AG09319 (cell line): ENCODE results near the gene ST6GALNAC3.

Experiments
- DNase-seq: peaks from one replicate; pipeline ENCODE4 v3.0.0-alpha.2; 2010; ENCODE audit warnings: low read depth; ENCODE audit errors: extremely low read depth
- CTCF ChIP-seq: IDR thresholded peaks from 2 replicates; pipeline ENCODE4 v1.5.1; 2011; ENCODE audit warnings: low read depth, mild to moderate bottlenecking, inconsistent platforms, low read length, moderate library complexity

Gene ST6GALNAC3

GRCh38 chr1:76084029-76084627 lies 9.6 kb downstream of the ST6GALNAC3 start:
- no peak for DNase-seq
- TF ChIP-seq CTCF: no peak

DNA sequence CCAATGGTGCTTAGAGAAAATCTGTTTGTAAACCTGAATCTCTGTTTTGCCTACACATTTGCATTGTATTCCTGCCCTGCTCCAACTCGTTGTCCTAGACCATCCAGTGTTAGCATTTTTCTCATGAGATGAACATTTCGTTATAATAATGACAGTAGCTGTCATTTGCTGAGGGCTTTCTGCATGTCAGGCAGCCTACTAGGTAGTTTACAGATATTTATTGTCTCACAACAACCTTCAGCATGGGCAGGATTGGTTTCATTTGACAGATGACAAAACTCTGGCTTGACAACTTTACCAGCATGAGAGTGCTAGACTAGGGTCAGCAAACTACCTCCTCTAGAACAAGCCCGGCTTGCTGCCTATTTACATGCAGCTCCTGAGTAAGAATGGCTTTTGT lies 10.1 kb downstream of the ST6GALNAC3 start:
- TF ChIP-seq CTCF: no peak
- no peak for DNase-seq

DNA sequence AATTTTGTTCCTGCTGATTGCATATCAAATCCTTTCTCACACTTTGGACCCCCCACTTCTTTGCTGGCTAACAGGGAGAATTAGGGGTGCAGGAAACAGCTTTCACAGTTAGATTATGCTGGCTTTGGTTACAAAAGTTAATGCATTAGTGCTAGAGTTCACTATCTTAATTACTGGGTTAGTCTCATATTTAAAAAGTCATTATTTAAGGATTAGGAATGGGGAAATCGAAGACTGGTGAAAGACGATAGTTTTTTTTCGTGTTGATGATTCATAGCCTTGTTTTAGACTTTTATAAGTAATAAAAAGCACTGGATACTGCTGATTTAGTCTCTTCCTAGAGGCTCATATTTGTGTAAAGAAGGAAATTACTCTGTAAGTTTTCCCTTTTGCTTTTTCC lies 11.6 kb downstream of the ST6GALNAC3 start:
- no peak for TF ChIP-seq CTCF
- DNase-seq: no peak

GRCh38 chr1:76086597-76086996 lies 12.1 kb downstream of the ST6GALNAC3 start:
- no peak for DNase-seq
- no peak for TF ChIP-seq CTCF

- TF ChIP-seq CTCF: no peak
- DNase-seq: no peak
Observed at GRCh38 chr1:76090283-76091203, 16.0 kb downstream of the ST6GALNAC3 start.

DNA sequence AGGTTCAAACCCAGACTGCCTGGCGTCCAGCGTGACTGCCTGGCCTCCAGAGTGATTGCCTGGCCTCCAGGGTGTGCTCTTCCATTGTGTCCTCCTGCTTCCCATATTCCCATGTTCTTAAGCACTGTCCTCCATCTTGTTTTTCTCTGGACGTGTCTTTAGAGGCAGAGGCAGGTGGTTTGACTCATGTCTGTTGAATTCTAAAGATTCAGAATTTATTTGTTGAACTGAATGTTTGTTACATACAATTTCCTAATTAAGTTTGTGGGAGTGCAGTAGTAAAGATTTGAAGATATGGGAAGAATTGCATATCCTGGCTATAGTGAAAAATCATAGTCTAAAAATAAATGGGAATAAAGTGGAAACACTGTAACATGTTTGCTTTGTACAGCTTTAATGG lies 18.3 kb downstream of the ST6GALNAC3 start:
- TF ChIP-seq CTCF: no peak
- DNase-seq: no peak

- DNase-seq: no peak
- TF ChIP-seq CTCF: no peak
Observed at GRCh38 chr1:76093522-76094312, 19.2 kb downstream of the ST6GALNAC3 start.
